ENCODE measurements around the gene KSR2. TPM values are rescaled to one million over a fixed set of nuclear protein-coding genes. Genes with fewer than 3 reads are reported as not detected.
"Not testable (repeated sequence)": the region's sequence is repeated elsewhere in the genome, so short reads cannot be mapped to it uniquely, and the experiment has no call there.

Gene KSR2
- total and polyA plus RNA-seq, 7 donors, result under 0.01 to 1.1 (median 0.41) TPM

DNA sequence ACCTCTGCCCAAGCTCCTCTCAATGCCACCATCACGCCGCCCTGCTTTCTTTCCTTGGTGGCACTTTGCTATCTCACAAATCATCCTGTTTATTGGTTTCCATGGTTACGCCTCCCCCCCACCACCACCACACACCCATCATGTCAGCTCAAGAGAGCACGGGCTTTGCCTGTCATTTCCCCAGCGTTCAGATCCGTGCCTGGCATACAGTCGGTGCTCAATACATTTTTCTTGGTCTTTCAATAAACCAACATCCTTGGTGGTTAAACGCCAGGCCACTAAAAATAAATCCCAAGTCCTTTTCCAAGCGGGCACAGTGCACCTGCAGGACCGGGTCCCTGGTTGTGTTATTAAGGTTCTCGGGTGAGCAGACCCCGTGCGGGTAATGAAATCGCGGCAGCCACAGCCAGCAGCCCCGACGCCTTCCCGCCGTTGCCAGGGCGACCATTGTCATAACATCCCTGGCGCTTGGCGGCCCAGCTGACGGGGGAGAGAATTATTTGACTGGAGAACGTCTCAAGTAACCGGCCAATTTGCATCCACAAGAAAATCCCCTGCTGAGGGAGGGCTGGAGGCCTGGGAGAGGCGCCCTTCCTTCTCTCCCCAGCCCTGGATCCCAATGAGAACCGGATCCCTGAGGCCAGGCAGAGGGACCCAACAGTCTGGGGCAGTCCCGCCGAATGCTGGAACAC, 92.9 kb downstream of the KSR2 start:
- no peaks in the 10 kb centered on the region for H3K4me1 ChIP-seq
- 24 to 69% methylated on average over 29 of the region's 29 CpGs for WGBS, 2 donors
- H3K9me3 ChIP-seq, result no peaks in the 10 kb centered on the region
- no peak for DNase-seq
- H3K36me3 ChIP-seq, result no peaks in the 10 kb centered on the region
- H3K4me3 ChIP-seq, result no peak overlapping the region
- intact Hi-C loops (cut with DNase I), result loop anchor here (5.0 to 10.0 kb wide), 2 partner anchors 159 to 501 kb away; partner anchors contain the start of gene SUDS3
- TF ChIP-seq, protein P1, sequence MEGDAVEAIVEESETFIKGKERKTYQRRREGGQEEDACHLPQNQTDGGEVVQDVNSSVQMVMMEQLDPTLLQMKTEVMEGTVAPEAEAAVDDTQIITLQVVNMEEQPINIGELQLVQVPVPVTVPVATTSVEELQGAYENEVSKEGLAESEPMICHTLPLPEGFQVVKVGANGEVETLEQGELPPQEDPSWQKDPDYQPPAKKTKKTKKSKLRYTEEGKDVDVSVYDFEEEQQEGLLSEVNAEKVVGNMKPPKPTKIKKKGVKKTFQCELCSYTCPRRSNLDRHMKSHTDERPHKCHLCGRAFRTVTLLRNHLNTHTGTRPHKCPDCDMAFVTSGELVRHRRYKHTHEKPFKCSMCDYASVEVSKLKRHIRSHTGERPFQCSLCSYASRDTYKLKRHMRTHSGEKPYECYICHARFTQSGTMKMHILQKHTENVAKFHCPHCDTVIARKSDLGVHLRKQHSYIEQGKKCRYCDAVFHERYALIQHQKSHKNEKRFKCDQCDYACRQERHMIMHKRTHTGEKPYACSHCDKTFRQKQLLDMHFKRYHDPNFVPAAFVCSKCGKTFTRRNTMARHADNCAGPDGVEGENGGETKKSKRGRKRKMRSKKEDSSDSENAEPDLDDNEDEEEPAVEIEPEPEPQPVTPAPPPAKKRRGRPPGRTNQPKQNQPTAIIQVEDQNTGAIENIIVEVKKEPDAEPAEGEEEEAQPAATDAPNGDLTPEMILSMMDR (IDR thresholded peaks at IDR 0.05), result no peak
- TF ChIP-seq POLR2A (IDR thresholded peaks at IDR 0.05), result no peak
- TF ChIP-seq EP300 (IDR thresholded peaks at IDR 0.05), result no peak
- TF ChIP-seq POLR2AphosphoS5 (IDR thresholded peaks at IDR 0.05), result no peak
- no peak overlapping the region for H3K27ac ChIP-seq
- H3K27me3 ChIP-seq, result peaks cover 0 to 35% (median 26%) of the 10 kb centered on the region in 3 donors

- TF ChIP-seq POLR2AphosphoS5 (IDR thresholded peaks at IDR 0.05), result no peak
- TF ChIP-seq, protein P1 (IDR thresholded peaks at IDR 0.05), result peak; percentile 50 to 85 (median 81)
- peaks cover 0 to 32% (median 26%) of the 10 kb centered on the region in 3 donors for H3K27me3 ChIP-seq
- 34% methylated on average over 19 of the region's 19 CpGs for WGBS, 2 donors
- peak; percentile 76 for DNase-seq
- no peak overlapping the region for H3K4me3 ChIP-seq
- H3K27ac ChIP-seq, result no peak overlapping the region
- H3K36me3 ChIP-seq, result no peaks in the 10 kb centered on the region
- H3K9me3 ChIP-seq, result no peaks in the 10 kb centered on the region
- intact Hi-C loops (cut with DNase I), result loop anchor here (5.0 to 10.0 kb wide), 3 partner anchors 160 to 502 kb away; partner anchors contain the start of genes SUDS3 and VSIG10
- H3K4me1 ChIP-seq, result no peaks in the 10 kb centered on the region
Observed at GRCh38 chr12:117874842-117875434, 93.9 kb downstream of the KSR2 start.

- H3K27ac ChIP-seq, H3K9me3 ChIP-seq, H3K4me3 ChIP-seq, H3K4me1 ChIP-seq, H3K36me3 ChIP-seq, DNase-seq: not testable (repeated sequence)
- peaks cover 0 to 26% (median 25%) of the 10 kb centered on the region in 3 donors for H3K27me3 ChIP-seq
- 73 to 90% methylated on average over 3 of the region's 3 CpGs for WGBS, 2 donors
- intact Hi-C loops (cut with DNase I), result loop anchor here (5.0 to 10.0 kb wide), 2 partner anchors 161 to 228 kb away; partner anchors contain the start of gene VSIG10
Observed at GRCh38 chr12:117874198-117874597, 94.6 kb downstream of the KSR2 start.

DNA sequence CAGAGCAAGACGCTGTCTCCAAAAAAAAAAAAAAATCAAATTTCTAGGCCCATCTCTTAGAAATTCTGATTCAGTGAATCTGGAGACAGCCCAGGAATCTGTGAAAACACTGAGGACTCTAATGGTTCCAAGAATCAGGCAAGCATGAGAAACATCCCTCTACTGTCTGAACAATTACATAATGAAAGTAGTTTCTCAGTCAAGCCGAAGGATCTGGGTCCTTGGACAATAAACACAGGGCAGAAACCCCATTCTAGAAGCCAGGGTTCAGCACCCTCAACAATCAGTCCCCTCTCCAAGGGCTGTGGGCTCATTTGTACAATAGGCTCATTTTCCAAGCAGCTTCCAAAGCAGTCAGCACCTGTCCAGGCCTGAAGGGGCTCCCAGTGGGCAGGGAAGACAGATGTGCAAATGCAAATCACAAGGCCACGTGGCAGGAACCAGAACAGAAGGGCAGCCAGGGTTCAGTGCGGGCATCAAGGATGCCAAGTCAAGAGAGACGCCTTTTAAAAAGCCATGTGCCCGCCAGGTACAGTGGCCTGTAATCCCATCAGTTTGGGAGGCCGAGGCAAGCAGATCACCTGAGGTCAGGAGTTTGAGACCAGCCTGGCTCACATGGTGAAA, 96.1 kb downstream of the KSR2 start:
- Histone ChIP-seq H3K9me3 (no peaks in the 10 kb centered on the region), H3K27me3 (peaks cover 0 to 18% (median 14%) of the 10 kb centered on the region in 3 donors), H3K36me3 (no peaks in the 10 kb centered on the region), H3K27ac (no peak overlapping the region), H3K4me3 (no peak overlapping the region), H3K4me1 (no peaks in the 10 kb centered on the region)
- no peak for TF ChIP-seq POLR2A (IDR thresholded peaks at IDR 0.05)
- no peak for TF ChIP-seq EP300 (IDR thresholded peaks at IDR 0.05)
- TF ChIP-seq POLR2AphosphoS5 (IDR thresholded peaks at IDR 0.05), result no peak
- TF ChIP-seq, protein P1 (IDR thresholded peaks at IDR 0.05), result no peak
- 77 to 82% methylated on average over 7 of the region's 7 CpGs for WGBS, 2 donors
- DNase-seq, result no peak
- intact Hi-C loops (cut with DNase I), result loop anchor here (5.0 to 10.0 kb wide), 2 partner anchors 162 to 230 kb away; partner anchors contain the start of gene VSIG10

DNA sequence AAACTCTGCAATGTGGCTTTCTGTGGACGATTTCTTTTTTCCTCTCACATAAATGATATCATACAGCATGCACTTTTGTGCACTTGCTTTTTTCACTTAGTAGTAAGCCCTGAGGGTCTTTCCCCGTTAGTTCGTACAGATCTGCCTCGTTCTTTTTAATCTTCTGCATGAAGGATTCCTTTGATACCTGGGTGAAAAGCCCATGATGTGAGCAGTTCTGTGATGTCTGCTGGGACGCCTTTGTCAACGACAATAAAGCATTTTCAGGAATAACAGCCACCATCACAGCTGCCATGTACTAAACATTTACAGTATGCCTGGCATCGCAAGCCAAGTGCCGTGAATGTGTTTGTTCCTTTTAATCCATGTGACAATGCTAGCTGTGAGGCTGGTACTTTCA, 99.2 kb downstream of the KSR2 start:
- DNase-seq, result peak; percentile 3
- Histone ChIP-seq H3K4me3 (no peak overlapping the region), H3K27me3 (no peaks in the 10 kb centered on the region), H3K9me3 (no peaks in the 10 kb centered on the region), H3K4me1 (no peaks in the 10 kb centered on the region), H3K27ac (no peak overlapping the region), H3K36me3 (no peaks in the 10 kb centered on the region)
- WGBS, 2 donors, result 77 to 80% methylated on average over 8 of the region's 8 CpGs
- intact Hi-C loops (cut with DNase I), result no loop called here
- TF ChIP-seq EP300 (IDR thresholded peaks at IDR 0.05) (no peak), POLR2A (IDR thresholded peaks at IDR 0.05) (no peak), POLR2AphosphoS5 (IDR thresholded peaks at IDR 0.05) (no peak)
- TF ChIP-seq, protein P1 (IDR thresholded peaks at IDR 0.05), result no peak
